ENCODE data around the gene CEP170B. TPM values are rescaled to one million over a fixed set of nuclear protein-coding genes. Genes with fewer than 3 reads are reported as not detected.

The CEP170B gene
- total RNA-seq, 1 donor from 2014 or later = 1.6 TPM

DNA sequence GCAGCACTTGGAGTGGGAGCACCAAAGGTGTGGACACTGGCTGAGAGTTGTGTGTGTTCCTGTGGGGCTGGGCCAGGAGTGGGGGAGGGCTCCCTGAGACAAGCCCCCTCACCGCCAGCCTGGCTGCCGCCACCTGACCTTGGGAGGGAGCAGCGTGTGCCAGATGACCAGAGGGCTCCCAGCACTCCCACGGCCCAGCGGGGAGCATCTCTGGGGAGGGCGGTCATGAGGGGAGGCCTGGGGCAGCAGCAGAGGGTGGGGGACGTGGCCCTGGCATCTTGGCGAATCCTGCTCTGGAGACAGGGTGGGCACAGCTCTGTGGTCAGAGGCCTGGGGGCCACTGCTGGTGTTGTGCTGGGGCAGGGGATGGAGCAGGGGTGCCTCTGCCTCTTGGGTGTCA, 10.7 kb downstream of the CEP170B start:
- POLR2A ChIA-PET = no interaction called here
- Mint-ChIP-seq H3K9me3 (no peaks in the 10 kb centered on the region), H3K36me3 (ENCODE audit: low read depth) (no peaks in the 10 kb centered on the region), H3K4me1 (peaks cover 10% of the 10 kb centered on the region), H3K4me3 (no peak overlapping the region), H3K27me3 (peaks cover 12% of the 10 kb centered on the region), H3K27ac (no peak overlapping the region)
- DNase-seq = no peak
- no peak for ATAC-seq (ENCODE audit: low read depth)
- TF ChIP-seq, protein P1, sequence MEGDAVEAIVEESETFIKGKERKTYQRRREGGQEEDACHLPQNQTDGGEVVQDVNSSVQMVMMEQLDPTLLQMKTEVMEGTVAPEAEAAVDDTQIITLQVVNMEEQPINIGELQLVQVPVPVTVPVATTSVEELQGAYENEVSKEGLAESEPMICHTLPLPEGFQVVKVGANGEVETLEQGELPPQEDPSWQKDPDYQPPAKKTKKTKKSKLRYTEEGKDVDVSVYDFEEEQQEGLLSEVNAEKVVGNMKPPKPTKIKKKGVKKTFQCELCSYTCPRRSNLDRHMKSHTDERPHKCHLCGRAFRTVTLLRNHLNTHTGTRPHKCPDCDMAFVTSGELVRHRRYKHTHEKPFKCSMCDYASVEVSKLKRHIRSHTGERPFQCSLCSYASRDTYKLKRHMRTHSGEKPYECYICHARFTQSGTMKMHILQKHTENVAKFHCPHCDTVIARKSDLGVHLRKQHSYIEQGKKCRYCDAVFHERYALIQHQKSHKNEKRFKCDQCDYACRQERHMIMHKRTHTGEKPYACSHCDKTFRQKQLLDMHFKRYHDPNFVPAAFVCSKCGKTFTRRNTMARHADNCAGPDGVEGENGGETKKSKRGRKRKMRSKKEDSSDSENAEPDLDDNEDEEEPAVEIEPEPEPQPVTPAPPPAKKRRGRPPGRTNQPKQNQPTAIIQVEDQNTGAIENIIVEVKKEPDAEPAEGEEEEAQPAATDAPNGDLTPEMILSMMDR (IDR thresholded peaks at IDR 0.05) = no peak
- intact Hi-C loops (cut with micrococcal nuclease) = no loop called here
- CTCF ChIA-PET = no interaction called here

DNA sequence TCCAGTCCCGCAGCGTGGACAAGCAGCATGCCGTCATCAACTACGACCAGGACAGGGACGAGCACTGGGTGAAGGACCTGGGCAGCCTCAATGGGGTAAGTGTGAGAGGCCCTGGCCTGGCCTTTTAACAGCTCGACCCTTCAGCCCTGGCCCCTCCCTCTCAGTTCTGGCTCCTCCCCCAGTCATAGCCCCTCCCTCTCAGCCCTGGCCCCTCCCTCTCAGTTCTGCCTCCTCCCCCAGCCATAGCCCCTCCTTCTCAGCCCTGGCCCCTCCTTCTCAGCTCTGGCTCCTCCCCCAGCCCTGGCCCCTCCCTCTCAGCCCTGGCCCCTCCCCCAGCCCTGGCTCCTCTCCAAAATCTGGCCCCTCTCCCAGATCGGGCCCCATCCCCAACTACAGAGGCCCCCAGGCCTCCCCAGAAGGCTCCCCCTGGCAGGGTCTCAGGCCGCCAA, 11.2 kb downstream of the CEP170B start:
- Mint-ChIP-seq H3K4me1 (peaks cover 10% of the 10 kb centered on the region), H3K36me3 (ENCODE audit: low read depth) (no peaks in the 10 kb centered on the region), H3K27me3 (peaks cover 12% of the 10 kb centered on the region), H3K9me3 (no peaks in the 10 kb centered on the region), H3K4me3 (no peak overlapping the region), H3K27ac (no peak overlapping the region)
- intact Hi-C loops (cut with micrococcal nuclease) = no loop called here
- TF ChIP-seq, protein P1 (IDR thresholded peaks at IDR 0.05) = no peak
- DNase-seq = no peak
- CTCF ChIA-PET = no interaction called here
- peak; percentile 94 for ATAC-seq (ENCODE audit: low read depth)
- POLR2A ChIA-PET = no interaction called here

DNA sequence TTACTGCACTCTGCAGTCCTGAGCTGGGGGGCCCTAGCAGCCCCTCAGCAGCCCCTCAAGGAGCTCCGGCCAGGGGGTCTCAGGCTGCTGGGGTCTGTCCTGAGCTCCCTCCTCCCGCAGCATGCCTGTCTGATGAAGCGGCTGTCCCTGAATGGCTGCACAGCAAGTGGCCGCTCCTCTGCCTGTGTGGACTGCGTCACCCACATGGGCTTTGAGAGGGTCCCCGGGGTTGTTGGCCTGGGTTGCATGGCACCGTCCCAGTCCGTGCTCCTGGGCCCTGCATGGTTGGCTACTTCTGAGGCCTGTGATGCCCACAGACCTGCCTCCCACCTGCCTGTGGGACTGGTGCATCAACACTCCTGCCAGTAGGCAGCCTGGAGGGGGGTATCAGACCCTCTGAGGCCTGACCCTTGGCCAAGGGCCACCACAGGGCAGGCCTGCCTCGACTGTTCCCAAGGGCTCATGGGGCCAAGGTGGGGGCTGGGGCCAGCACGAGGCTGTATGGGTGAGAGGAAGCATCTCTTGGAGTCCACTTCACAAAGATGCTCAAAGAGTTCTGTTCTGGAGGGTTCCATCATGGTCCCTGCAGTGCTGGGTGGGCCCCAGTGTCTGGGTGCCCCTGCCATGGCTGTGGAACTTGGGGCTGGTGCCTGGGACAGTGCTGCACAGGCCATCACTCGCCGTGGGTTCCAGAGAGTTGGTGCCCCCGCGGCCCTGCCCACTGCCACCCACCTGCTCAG, 12.2 kb downstream of the CEP170B start:
- DNase-seq (no peak), ATAC-seq (ENCODE audit: low read depth) (no peak)
- H3K27ac Mint-ChIP-seq = no peak overlapping the region
- H3K27me3 Mint-ChIP-seq = peaks cover 12% of the 10 kb centered on the region
- POLR2A ChIA-PET = no interaction called here
- H3K4me3 Mint-ChIP-seq = no peak overlapping the region
- peaks cover 10% of the 10 kb centered on the region for H3K4me1 Mint-ChIP-seq
- H3K9me3 Mint-ChIP-seq = no peaks in the 10 kb centered on the region
- CTCF ChIA-PET = no interaction called here
- no peaks in the 10 kb centered on the region for H3K36me3 Mint-ChIP-seq (ENCODE audit: low read depth)
- TF ChIP-seq, protein P1 (IDR thresholded peaks at IDR 0.05) = no peak
- intact Hi-C loops (cut with micrococcal nuclease) = no loop called here

DNA sequence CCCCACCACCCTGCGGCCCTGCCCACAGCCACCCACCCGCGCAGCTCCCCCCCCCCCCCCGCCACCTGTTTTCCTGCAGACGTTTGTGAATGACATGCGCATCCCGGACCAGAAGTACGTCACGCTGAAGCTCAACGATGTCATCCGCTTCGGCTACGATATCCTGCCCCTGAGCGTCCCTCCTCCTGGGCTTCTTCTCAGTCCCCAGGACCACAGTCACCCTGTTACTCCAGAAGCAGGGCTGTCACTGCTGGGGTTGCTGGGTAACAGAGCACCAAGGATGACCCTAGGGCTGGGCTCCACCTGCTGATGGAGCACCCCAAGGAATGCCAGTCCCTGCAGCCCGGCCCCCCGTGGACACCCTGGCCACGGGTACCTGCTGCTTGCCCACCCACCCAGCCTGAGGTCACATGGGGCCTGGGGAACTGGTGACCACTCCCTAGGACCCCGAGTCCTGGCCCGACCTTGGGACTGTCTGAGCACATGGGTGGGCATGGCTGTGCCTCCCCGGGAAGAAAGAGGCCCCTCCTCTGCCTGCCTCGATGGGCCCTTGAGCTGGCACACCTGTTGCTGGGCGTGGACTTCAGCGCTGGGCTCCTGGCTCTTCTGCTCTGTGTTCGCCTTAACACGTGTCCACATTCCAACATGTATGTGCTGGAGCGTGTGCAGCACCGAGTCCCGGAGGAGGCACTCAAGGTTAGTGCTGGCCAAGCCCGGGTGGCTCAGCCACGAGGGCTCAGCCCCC, 12.9 kb downstream of the CEP170B start:
- no peak for DNase-seq
- intact Hi-C loops (cut with micrococcal nuclease) = no loop called here
- Mint-ChIP-seq H3K27ac (no peak overlapping the region), H3K36me3 (ENCODE audit: low read depth) (no peaks in the 10 kb centered on the region), H3K27me3 (peaks cover 8% of the 10 kb centered on the region), H3K9me3 (no peaks in the 10 kb centered on the region), H3K4me3 (no peak overlapping the region), H3K4me1 (peaks cover 3% of the 10 kb centered on the region)
- TF ChIP-seq, protein P1 (IDR thresholded peaks at IDR 0.05) = no peak
- ChIA-PET CTCF (no interaction called here), POLR2A (no interaction called here)
- ATAC-seq (ENCODE audit: low read depth) = no peak

DNA sequence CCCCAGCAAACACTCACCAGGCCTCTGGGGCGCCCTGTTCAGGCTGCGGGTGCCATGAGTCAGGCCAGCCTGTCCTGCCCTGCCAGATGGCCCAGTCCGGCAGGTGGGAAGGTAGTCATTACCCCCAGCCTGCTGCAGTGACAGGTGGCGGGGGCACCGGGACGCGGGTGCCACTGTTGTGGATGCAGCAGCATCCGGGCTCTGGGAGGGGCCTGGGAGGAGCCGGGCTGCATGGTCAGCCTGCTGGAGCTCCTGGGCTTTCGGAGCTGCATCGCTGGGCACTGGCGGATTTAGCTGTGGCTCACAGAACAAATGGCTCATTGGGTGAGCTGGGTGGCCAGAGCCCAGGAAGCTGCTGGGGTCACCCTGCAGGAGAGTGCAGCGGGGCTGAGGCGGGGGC, 13.5 kb downstream of the CEP170B start:
- Mint-ChIP-seq H3K4me3 (no peak overlapping the region), H3K9me3 (no peaks in the 10 kb centered on the region), H3K36me3 (ENCODE audit: low read depth) (no peaks in the 10 kb centered on the region), H3K27ac (no peak overlapping the region), H3K27me3 (peaks cover 6% of the 10 kb centered on the region), H3K4me1 (no peaks in the 10 kb centered on the region)
- TF ChIP-seq, protein P1 (IDR thresholded peaks at IDR 0.05) = no peak
- POLR2A ChIA-PET = no interaction called here
- ATAC-seq (ENCODE audit: low read depth) (no peak), DNase-seq (no peak)
- intact Hi-C loops (cut with micrococcal nuclease) = no loop called here
- CTCF ChIA-PET = no interaction called here
